Spleen (tissue), 7 donors: ENCODE data around the gene TAC3.

Experiments used
- CTCF ChIP-seq, 11 experiments: fragments of 200-600 bp in 7 of 11; fragments of 450-650 bp in 4 of 11; sonication (generic) in 4 of 11; IDR thresholded peaks in 8 of 11; conservative IDR thresholded peaks in 3 of 11; 1 replicate in 7 of 11; 2 replicates in 4 of 11; pipeline versions ENCODE4 v1.4.0 to v1.8.0; 2016 to 2021; ENCODE audit warnings: antibody characterized with exemption in 11 of 11, inconsistent platforms in 4 of 11, mild to moderate bottlenecking in 1 of 11
- POLR2AphosphoS5 ChIP-seq, 3 donors: sonication (generic); formaldehyde crosslinking; IDR thresholded peaks; one replicate each; pipeline ENCODE4 v1.5.1; 2017; ENCODE audit warnings: antibody characterized with exemption in 3 of 3
- donor health status: DM: no; HTN: no; CAD: no; lungs with moderate emphysema.
- donor health status: DM: no; HTN: no; CAD: no.
- donor health status: DM: no; HTN: no; CAD: no.

DNA sequence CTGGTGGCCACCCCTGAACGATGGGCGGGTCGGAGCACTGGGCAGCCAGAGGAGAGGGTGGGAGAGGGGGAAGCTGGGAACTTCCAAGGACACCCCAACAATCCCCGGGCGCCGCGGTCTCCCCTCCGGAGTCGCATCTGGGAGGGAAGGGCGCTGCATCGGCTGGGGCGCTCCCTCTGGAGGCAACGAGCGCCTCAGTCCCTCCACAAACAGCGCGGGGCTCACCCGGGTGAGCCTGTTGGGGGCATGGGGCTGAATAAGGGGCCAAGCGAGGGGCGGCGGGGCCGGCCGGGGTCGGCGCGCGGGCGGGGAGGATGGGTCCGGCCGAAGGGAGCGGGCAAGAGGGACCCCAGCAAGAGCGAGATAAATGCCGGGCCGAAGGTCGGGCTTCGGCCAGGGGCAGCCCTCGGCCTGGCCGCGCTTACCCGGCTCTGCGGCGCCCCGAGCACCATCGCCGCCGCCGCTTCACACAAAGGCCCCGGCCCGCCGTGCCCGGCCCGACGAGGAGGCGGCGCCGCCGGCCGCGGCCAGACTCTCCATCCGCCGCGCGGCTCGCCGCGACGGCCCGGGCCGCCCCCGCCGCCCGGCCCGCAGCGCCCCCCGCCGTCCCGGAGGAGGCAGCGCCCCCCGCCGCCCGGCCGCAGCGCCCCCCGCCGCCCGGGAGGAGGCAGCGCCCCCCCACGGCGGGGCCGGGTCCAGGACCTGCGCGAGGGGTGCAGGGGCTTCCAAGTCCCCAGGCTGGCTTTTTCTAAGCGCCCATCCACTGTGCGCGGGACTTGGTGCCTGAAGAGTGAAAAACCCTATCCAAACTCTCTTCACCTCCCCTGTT is 10.1 kb downstream of the TAC3 start, which contains the start of gene ZBTB39:
- peak in 10 of 11 experiments; percentile 17 to 75 (median 54) for TF ChIP-seq CTCF (IDR thresholded peaks at IDR 0.05 in 8 of 11, conservative IDR thresholded peaks at IDR 0.05 in 3 of 11)
- peak; percentile 47 to 58 (median 50) for TF ChIP-seq POLR2AphosphoS5 (IDR thresholded peaks at IDR 0.05)
